GM23338 (cell line): ENCODE data around the gene AGPAT3. TPM values are rescaled to one million over a fixed set of nuclear protein-coding genes. Genes with fewer than 3 reads are reported as not detected.

Experiments
- ATAC-seq: fragments of 200-7000 bp; cut with Tn5 transposase; 3 replicates; pipeline ENCODE4 v1.9.1; 2020
- DNase-seq: peaks from one replicate; pipeline ENCODE4 v3.0.0-alpha.2; 2015; ENCODE audit warnings: low spot score
- H2AFZ ChIP-seq: fragments of 200-600 bp; sonication (generic); 2 replicates; pipeline ENCODE4 v1.8.0; 2016; ENCODE audit warnings: antibody characterized with exemption, mild to moderate bottlenecking, moderate library complexity
- H3F3A ChIP-seq: fragments of 200-600 bp; sonication (generic); replicated peaks from 2 replicates; pipeline ENCODE4 v1.8.0; 2017; ENCODE audit warnings: antibody characterized with exemption, mixed run types, low read depth
- H3K27ac ChIP-seq: fragments of 200-600 bp; sonication (generic); 2 replicates; pipeline ENCODE4 v1.6.1; 2016; ENCODE audit warnings: low read depth
- H3K27me3 ChIP-seq: fragments of 200-600 bp; sonication (generic); 2 replicates; pipeline ENCODE4 v1.8.0; 2016; ENCODE audit warnings: mild to moderate bottlenecking, mixed run types, moderate library complexity; ENCODE audit not compliant: insufficient read depth
- H3K36me3 ChIP-seq: fragments of 200-600 bp; sonication (generic); 2 replicates; pipeline ENCODE4 v1.8.0; 2016; ENCODE audit warnings: mild to moderate bottlenecking; ENCODE audit not compliant: insufficient read depth
- H3K4me1 ChIP-seq: fragments of 200-600 bp; sonication (generic); 2 replicates; pipeline ENCODE4 v1.8.0; 2016; ENCODE audit warnings: mild to moderate bottlenecking, moderate library complexity; ENCODE audit not compliant: insufficient read depth
- H3K4me2 ChIP-seq: fragments of 200-600 bp; sonication (generic); 2 replicates; pipeline ENCODE4 v1.7.1; 2017; ENCODE audit warnings: mixed run types
- H3K4me3 ChIP-seq: fragments of 200-600 bp; sonication (generic); 2 replicates; pipeline ENCODE4 v1.6.1; 2016; ENCODE audit warnings: mixed run types
- H3K79me2 ChIP-seq: fragments of 200-600 bp; sonication (generic); replicated peaks from 2 replicates; pipeline ENCODE4 v1.8.0; 2017; ENCODE audit warnings: mild to moderate bottlenecking; ENCODE audit not compliant: insufficient read depth
- H3K9me2 ChIP-seq: fragments of 200-600 bp; sonication (generic); 2 replicates; pipeline ENCODE4 v1.8.0; 2017; ENCODE audit not compliant: insufficient read depth
- H4K20me1 ChIP-seq: fragments of 200-600 bp; sonication (generic); replicated peaks from 2 replicates; pipeline ENCODE4 v1.8.0; 2017; ENCODE audit warnings: mild to moderate bottlenecking; ENCODE audit not compliant: insufficient read depth
- H3K27ac Mint-ChIP-seq: 2 replicates; pipeline ENCODE4 v1.8.0; 2020; ENCODE audit warnings: inconsistent platforms, mild to moderate bottlenecking, moderate library complexity, mixed read lengths
- H3K27me3 Mint-ChIP-seq: 3 replicates; pipeline ENCODE4 v1.8.0; 2022; ENCODE audit warnings: low read depth, mild to moderate bottlenecking, moderate library complexity, mixed read lengths, inconsistent platforms; ENCODE audit not compliant: insufficient read depth, poor library complexity
- H3K36me3 Mint-ChIP-seq: 3 replicates; pipeline ENCODE4 v1.8.0; 2021; ENCODE audit warnings: low read depth, mild to moderate bottlenecking, inconsistent platforms, moderate library complexity, mixed read lengths
- H3K4me1 Mint-ChIP-seq: 3 replicates; pipeline ENCODE4 v1.8.0; 2020; ENCODE audit warnings: mild to moderate bottlenecking, inconsistent platforms, mixed read lengths
- H3K4me3 Mint-ChIP-seq: 3 replicates; pipeline ENCODE4 v1.8.0; 2021; ENCODE audit warnings: moderate library complexity, mild to moderate bottlenecking, inconsistent platforms, mixed read lengths
- H3K9me3 Mint-ChIP-seq: 3 replicates; pipeline ENCODE4 v1.8.0; 2020; ENCODE audit warnings: moderate library complexity, mild to moderate bottlenecking, inconsistent platforms, mixed read lengths
- CREB1 ChIP-seq: fragments of 250-450 bp; sonication (Bioruptor Pico); IDR thresholded peaks from 2 replicates; pipeline ENCODE4 v1.5.0; 2020; ENCODE audit warnings: low read depth, mild to moderate bottlenecking, moderate library complexity
- CTCF ChIP-seq, 2 experiments: fragments of 200-600 bp in 1 of 2; sonication (generic) in 1 of 2; conservative IDR thresholded peaks; 2 replicates each; pipeline versions ENCODE4 v1.5.1 to v1.6.1; 2016 to 2017; ENCODE audit warnings: antibody characterized with exemption in 2 of 2, low read depth in 2 of 2, mild to moderate bottlenecking in 2 of 2, moderate library complexity in 1 of 2
- ETS1 ChIP-seq: IDR thresholded peaks from 2 replicates; pipeline ENCODE4 v1.6.1; 2016; ENCODE audit warnings: antibody characterized with exemption
- EZH2 ChIP-seq: fragments of 200-600 bp; sonication (generic); IDR thresholded peaks from one replicate; pipeline ENCODE4 v1.8.0; 2017; ENCODE audit warnings: antibody characterized with exemption, mild to moderate bottlenecking, low read depth; ENCODE audit not compliant: unreplicated experiment
- EZH2phosphoT487 ChIP-seq: fragments of 200-600 bp; sonication (generic); IDR thresholded peaks from one replicate; pipeline ENCODE4 v1.8.1; 2018; ENCODE audit warnings: antibody characterized with exemption; ENCODE audit not compliant: unreplicated experiment
- JUNB ChIP-seq: IDR thresholded peaks from one replicate; pipeline ENCODE4 v1.6.1; 2016; ENCODE audit warnings: antibody characterized with exemption; ENCODE audit not compliant: unreplicated experiment
- NANOG ChIP-seq: IDR thresholded peaks from 2 replicates; pipeline ENCODE4 v1.6.1; 2016; ENCODE audit warnings: antibody characterized with exemption, borderline replicate concordance
- POLR2AphosphoS5 ChIP-seq: IDR thresholded peaks from 2 replicates; pipeline ENCODE4 v1.6.1; 2016; ENCODE audit warnings: antibody characterized with exemption, low read depth
- REST ChIP-seq: IDR thresholded peaks from one replicate; pipeline ENCODE4 v1.6.1; 2018; ENCODE audit warnings: antibody characterized with exemption; ENCODE audit not compliant: unreplicated experiment
- STAT1 ChIP-seq: IDR thresholded peaks from one replicate; pipeline ENCODE4 v1.6.1; 2016; ENCODE audit warnings: antibody characterized with exemption; ENCODE audit not compliant: unreplicated experiment
- ZNF114 ChIP-seq: fragments of 250-450 bp; sonication (Bioruptor Pico); IDR thresholded peaks from 2 replicates; pipeline ENCODE4 v1.5.0; 2020; ENCODE audit warnings: mild to moderate bottlenecking, moderate library complexity
- ZNF331 ChIP-seq: fragments of 250-450 bp; sonication (Bioruptor Pico); IDR thresholded peaks from 2 replicates; pipeline ENCODE4 v1.5.0; 2020; ENCODE audit warnings: low read depth, mild to moderate bottlenecking, moderate library complexity
- ZNF462 ChIP-seq: fragments of 250-450 bp; sonication (Bioruptor Pico); IDR thresholded peaks from 2 replicates; pipeline ENCODE4 v1.5.0; 2020; ENCODE audit warnings: mild to moderate bottlenecking, moderate library complexity
- polyA plus RNA-seq: library from polyadenylated mRNA; unstranded; fragments of >200 nt; fragmentation: Nextera tagmentation; extraction: Ambion mirVana; gene quantifications from 2 replicates; pipeline ENCODE4 v1.2.1, GENCODE V29; 2016
- total RNA-seq: library from RNA; depleted of rRNA; stranded (reverse); fragments of >200 nt; shearing (Covaris generic); gene quantifications from 2 replicates; pipeline ENCODE4 v1.2.3, GENCODE V29; 2014

Gene AGPAT3
- total and polyA plus RNA-seq, 2 experiments from 2014 or later, result 2.1 to 6.1 TPM

- H3F3A ChIP-seq, result no peaks in the 10 kb centered on the region
- no peak overlapping the region for H3K4me2 ChIP-seq
- no peak for TF ChIP-seq EZH2
- no peak for TF ChIP-seq JUNB
- TF ChIP-seq POLR2AphosphoS5, result no peak
- TF ChIP-seq ETS1, result no peak
- no peak for TF ChIP-seq EZH2phosphoT487
- TF ChIP-seq ZNF331 (CRISPR knock-in tag), result no peak
- no peak for TF ChIP-seq REST
- no peak for TF ChIP-seq ZNF114 (CRISPR knock-in tag)
- no peak for TF ChIP-seq NANOG
- TF ChIP-seq CREB1 (CRISPR knock-in tag), result no peak
- TF ChIP-seq STAT1, result no peak
- no peak for TF ChIP-seq CTCF (conservative IDR thresholded peaks at IDR 0.05; ENCODE audit: low read depth in 2 of 2)
- no peak for TF ChIP-seq ZNF462 (CRISPR knock-in tag)
- Mint-ChIP-seq H3K4me3 (no peak overlapping the region), H3K27me3 (peaks cover 10% of the 10 kb centered on the region), H3K4me1 (no peaks in the 10 kb centered on the region), H3K27ac (no peak overlapping the region), H3K9me3 (peaks cover 3% of the 10 kb centered on the region; the same call in 2 of the 3 replicates), H3K36me3 (no peaks in the 10 kb centered on the region; the same call in 2 of the 3 replicates)
- ATAC-seq (no peak), DNase-seq (no peak)
- no peaks in the 10 kb centered on the region for H3K79me2 ChIP-seq
- no peak overlapping the region for H3K27ac ChIP-seq
- no peaks in the 10 kb centered on the region for H4K20me1 ChIP-seq
- H2AFZ ChIP-seq, result no peak overlapping the region
- H3K27me3 ChIP-seq, result no peaks in the 10 kb centered on the region
- H3K36me3 ChIP-seq, result no peaks in the 10 kb centered on the region
- H3K4me3 ChIP-seq, result no peak overlapping the region
- H3K9me2 ChIP-seq, result no peaks in the 10 kb centered on the region
- H3K4me1 ChIP-seq, result no peaks in the 10 kb centered on the region
Observed at GRCh38 chr21:43835861-43836260, 29.2 kb upstream of the AGPAT3 start.
